H1 (cell line): ENCODE data around the gene TFRC. TPM values are rescaled to one million over a fixed set of nuclear protein-coding genes. Genes with fewer than 3 reads are reported as not detected.

Experiments
- CTCF ChIA-PET: fragments of 300-600 bp; sonication (Branson Sonifier 250); formaldehyde crosslinking; loops from one replicate; lab custom pipeline; 2021; ENCODE audit not compliant: partially characterized antibody; lab: Charles Lee
- POLR2A ChIA-PET: fragments of 300-600 bp; sonication (Branson Sonifier 250); formaldehyde crosslinking; loops from one replicate; lab custom pipeline; 2021; ENCODE audit warnings: inconsistent platforms; ENCODE audit not compliant: partially characterized antibody; lab: Charles Lee
- DNase-seq, 2 experiments: peaks; one replicate each; pipeline versions ENCODE4 v3.0.0 to v3.0.0-alpha.2; 2010 to 2022; ENCODE audit warnings: low spot score in 2 of 2, low read depth in 1 of 2, mixed read lengths in 1 of 2
- FAIRE-seq: peaks from 2 replicates; lab custom pipeline; 2011; peaks lifted over from hg19 to GRCh38; lab: Jason Lieb, UNC
- H2AFZ ChIP-seq: 2 replicates; pipeline ENCODE4 v1.8.1; 2012; ENCODE audit warnings: low read length, inconsistent platforms
- H2AK5ac ChIP-seq: 2 replicates; pipeline ENCODE4 v1.6.1; 2013; ENCODE audit warnings: low read depth, low read length
- H2BK120ac ChIP-seq: replicated peaks from 2 replicates; pipeline ENCODE3; 2013; ENCODE audit warnings: low read depth, low read length, inconsistent platforms
- H2BK12ac ChIP-seq: 2 replicates; pipeline ENCODE4 v1.6.1; 2013; ENCODE audit warnings: low read depth, low read length
- H2BK15ac ChIP-seq: 2 replicates; pipeline ENCODE4 v1.6.1; 2013; ENCODE audit warnings: low read length
- H2BK20ac ChIP-seq: 2 replicates; pipeline ENCODE4 v1.6.1; 2013; ENCODE audit warnings: low read length
- H2BK5ac ChIP-seq: 2 replicates; pipeline ENCODE4 v1.6.1; 2013; ENCODE audit warnings: low read depth, low read length
- H3K14ac ChIP-seq: 2 replicates; pipeline ENCODE4 v1.6.1; 2013; ENCODE audit warnings: inconsistent platforms; ENCODE audit not compliant: insufficient read length
- H3K18ac ChIP-seq: 2 replicates; pipeline ENCODE4 v1.6.1; 2013; ENCODE audit warnings: low read length; ENCODE audit errors: extremely low read depth
- H3K23ac ChIP-seq: 2 replicates; pipeline ENCODE4 v1.6.1; 2013; ENCODE audit warnings: inconsistent platforms; ENCODE audit not compliant: insufficient read length
- H3K23me2 ChIP-seq: 2 replicates; pipeline ENCODE4 v1.6.1; 2013; ENCODE audit warnings: low read depth, low read length
- H3K27ac ChIP-seq: 2 replicates; pipeline ENCODE4 v1.6.1; 2011; ENCODE audit warnings: low read depth, low read length, inconsistent platforms
- H3K27me3 ChIP-seq, 4 experiments: replicated peaks in 1 of 4; 1 replicate in 1 of 4; 2 replicates in 3 of 4; pipeline versions ENCODE4 v1.6.1 to v1.8.1; 2011 to 2013; ENCODE audit warnings: low read length in 3 of 4, mild to moderate bottlenecking in 3 of 4, inconsistent platforms in 2 of 4, mixed read lengths in 2 of 4, moderate library complexity in 1 of 4; ENCODE audit not compliant: control insufficient read depth in 3 of 4, insufficient read depth in 3 of 4; ENCODE audit errors: extremely low read depth in 1 of 4
- H3K36me3 ChIP-seq, 4 experiments: 2 replicates each; pipeline versions ENCODE4 v1.6.1 to v1.8.1; 2011 to 2013; ENCODE audit warnings: mild to moderate bottlenecking in 4 of 4, low read length in 3 of 4, moderate library complexity in 2 of 4, control low read depth in 1 of 4, inconsistent platforms in 1 of 4; ENCODE audit not compliant: insufficient read depth in 4 of 4, control insufficient read depth in 2 of 4
- H3K4ac ChIP-seq: replicated peaks from 2 replicates; pipeline ENCODE3; 2013; ENCODE audit warnings: low read length, low read depth, mixed read lengths, inconsistent platforms; ENCODE audit not compliant: insufficient read length
- H3K4me1 ChIP-seq, 4 experiments: replicated peaks in 1 of 4; 1 replicate in 1 of 4; 2 replicates in 3 of 4; pipeline versions ENCODE4 v1.6.1 to v1.8.1; 2011 to 2013; ENCODE audit warnings: low read length in 3 of 4, inconsistent platforms in 2 of 4, mixed read lengths in 1 of 4; ENCODE audit not compliant: insufficient read depth in 4 of 4, control insufficient read depth in 3 of 4
- H3K4me2 ChIP-seq, 2 experiments: 2 replicates each; pipeline versions ENCODE4 v1.6.1 to v1.8.1; 2011 to 2013; ENCODE audit warnings: low read depth in 2 of 2, low read length in 2 of 2, control low read depth in 1 of 2, inconsistent platforms in 1 of 2, mild to moderate bottlenecking in 1 of 2; ENCODE audit not compliant: insufficient read depth in 1 of 2
- H3K4me3 ChIP-seq, 4 experiments: fragments of 200-600, 300-600 bp in 1 of 4; sonication (generic), shearing (Covaris generic), sonication (Bioruptor Twin) in 1 of 4; 2 replicates each; pipeline versions ENCODE4 v1.5.1 to v1.8.1; 2011 to 2016; ENCODE audit warnings: low read length in 4 of 4, low read depth in 3 of 4, control low read depth in 2 of 4, inconsistent platforms in 2 of 4, mild to moderate bottlenecking in 2 of 4, mixed read lengths in 1 of 4, moderate library complexity in 1 of 4; ENCODE audit not compliant: insufficient read depth in 2 of 4; ENCODE audit errors: extremely low read depth in 1 of 4
- H3K56ac ChIP-seq: replicated peaks from 2 replicates; pipeline ENCODE3; 2013; ENCODE audit warnings: low read depth, mild to moderate bottlenecking, mixed read lengths, low read length, inconsistent platforms; ENCODE audit not compliant: insufficient read length
- H3K79me1 ChIP-seq: 2 replicates; pipeline ENCODE4 v1.6.1; 2013; ENCODE audit warnings: low read depth, low read length, control low read depth
- H3K79me2 ChIP-seq, 2 experiments: 2 replicates each; pipeline versions ENCODE4 v1.6.1 to v1.8.1; 2012 to 2013; ENCODE audit warnings: low read length in 2 of 2, mild to moderate bottlenecking in 2 of 2, inconsistent platforms in 1 of 2; ENCODE audit not compliant: insufficient read depth in 2 of 2, control insufficient read depth in 1 of 2
- H3K9ac ChIP-seq, 4 experiments: replicated peaks in 1 of 4; 1 replicate in 1 of 4; 2 replicates in 3 of 4; pipeline versions ENCODE4 v1.6.1 to v1.8.1; 2011 to 2013; ENCODE audit warnings: low read depth in 3 of 4, low read length in 3 of 4, control low read depth in 2 of 4, mild to moderate bottlenecking in 2 of 4, moderate library complexity in 2 of 4, inconsistent platforms in 1 of 4; ENCODE audit errors: extremely low read depth in 1 of 4
- H3K9me3 ChIP-seq, 2 experiments: 2 replicates each; pipeline versions ENCODE4 v1.6.1 to v1.8.1; 2012 to 2013; ENCODE audit warnings: mild to moderate bottlenecking in 2 of 2, moderate library complexity in 2 of 2, control low read depth in 1 of 2, inconsistent platforms in 1 of 2, low read depth in 1 of 2, low read length in 1 of 2, mixed read lengths in 1 of 2; ENCODE audit not compliant: insufficient read depth in 2 of 2
- H4K20me1 ChIP-seq, 2 experiments: replicated peaks in 1 of 2; 2 replicates each; pipeline versions ENCODE3 to v1.8.1; 2011 to 2013; ENCODE audit warnings: inconsistent platforms in 2 of 2, low read length in 2 of 2, mild to moderate bottlenecking in 1 of 2; ENCODE audit not compliant: insufficient read depth in 2 of 2, control insufficient read depth in 1 of 2
- H4K5ac ChIP-seq: 2 replicates; pipeline ENCODE4 v1.6.1; 2013; ENCODE audit warnings: low read length, low read depth, mixed read lengths, inconsistent platforms; ENCODE audit not compliant: insufficient read length
- H4K8ac ChIP-seq: 2 replicates; pipeline ENCODE4 v1.8.0; 2013; ENCODE audit warnings: mild to moderate bottlenecking, moderate library complexity, low read length, inconsistent platforms; ENCODE audit not compliant: insufficient read depth; ENCODE audit errors: extremely low read depth
- H4K91ac ChIP-seq: replicated peaks from 2 replicates; pipeline ENCODE3; 2013; ENCODE audit warnings: low read length, mixed read lengths, inconsistent platforms; ENCODE audit not compliant: insufficient read length
- ATF2 ChIP-seq: IDR thresholded peaks from 2 replicates; pipeline ENCODE4 v1.6.1; 2012; ENCODE audit warnings: low read length, inconsistent platforms
- KDM5A ChIP-seq: fragments of 200-600 bp; IDR thresholded peaks from 2 replicates; pipeline ENCODE4 v1.7.1; 2012; ENCODE audit warnings: mild to moderate bottlenecking, low read length, inconsistent platforms, mixed read lengths
- MAFK ChIP-seq: IDR thresholded peaks from 2 replicates; pipeline ENCODE4 v1.6.1; 2012; ENCODE audit warnings: low read depth, mild to moderate bottlenecking, improper control_type of control experiment, low read length
- MAX ChIP-seq: IDR thresholded peaks from 2 replicates; pipeline ENCODE4 v1.6.1; 2012; ENCODE audit warnings: inconsistent platforms
- NANOG ChIP-seq: IDR thresholded peaks from 2 replicates; pipeline ENCODE4 v1.6.1; 2011; ENCODE audit warnings: low read length, low read depth, mild to moderate bottlenecking, inconsistent platforms; ENCODE audit not compliant: insufficient read depth, poor library complexity, severe bottlenecking
- SIN3A ChIP-seq, 2 experiments: IDR thresholded peaks in 1 of 2; conservative IDR thresholded peaks in 1 of 2; 2 replicates each; pipeline ENCODE4 v1.6.1; 2011 to 2012; ENCODE audit warnings: low read length in 2 of 2, improper control_type of control experiment in 1 of 2, low read depth in 1 of 2, mild to moderate bottlenecking in 1 of 2
- SIRT6 ChIP-seq: IDR thresholded peaks from one replicate; pipeline ENCODE4 v1.7.1; 2012; ENCODE audit warnings: low read length, inconsistent platforms
- SIX5 ChIP-seq: IDR thresholded peaks from 2 replicates; pipeline ENCODE4 v1.6.1; 2011; ENCODE audit warnings: mild to moderate bottlenecking, low read depth, low read length
- SP1 ChIP-seq: IDR thresholded peaks from 2 replicates; pipeline ENCODE4 v1.6.1; 2011; ENCODE audit warnings: low read depth, low read length
- SRF ChIP-seq: IDR thresholded peaks from 2 replicates; pipeline ENCODE4 v1.6.1; 2011; ENCODE audit warnings: mild to moderate bottlenecking, low read depth, low read length, moderate library complexity
- SUZ12 ChIP-seq: fragments of 200-600 bp; sonication (generic); IDR thresholded peaks from 2 replicates; pipeline ENCODE4 v1.6.1; 2012; ENCODE audit warnings: mild to moderate bottlenecking, inconsistent platforms, low read length, moderate library complexity, mixed read lengths
- TAF7 ChIP-seq: optimal IDR thresholded peaks from 2 replicates; pipeline ENCODE3; 2011; ENCODE audit warnings: low read depth, mild to moderate bottlenecking, inconsistent platforms, low read length, moderate library complexity, borderline replicate concordance
- WGBS, 2 experiments: shearing (Covaris generic) in 1 of 2; methylation state at CpG; one replicate each; pipeline versions ENCODE4 v1.1.6 to v1.1.7; 2013 to 2015; ENCODE audit warnings: low lambda C conversion rate in 2 of 2, mixed read lengths in 2 of 2, inconsistent platforms in 1 of 2, low coverage in 1 of 2, missing lambda C conversion rate in 1 of 2; ENCODE audit not compliant: insufficient replicate concordance in 2 of 2, insufficient coverage in 1 of 2, insufficient read length in 1 of 2; ENCODE audit errors: extremely low coverage in 1 of 2, missing lambda C conversion rate in 1 of 2; 5-methylcytosine and 5-hydroxymethylcytosine counted together
- polyA plus RNA-seq, 7 experiments: library from polyadenylated mRNA; depleted of rRNA in 3 of 7; stranded (reverse) in 5 of 7; unstranded in 2 of 7; fragments of >200 nt in 5 of 7; fragments of 200-250 nt in 2 of 7; gene quantifications; 1 replicate in 5 of 7; 2 replicates in 1 of 7; 4 replicates in 1 of 7; pipeline versions ENCODE4 v1.2.1 to v1.2.3, GENCODE V29; 2011 to 2013; ENCODE audit warnings: missing spikeins in 2 of 7, mixed read lengths in 2 of 7
- total RNA-seq: library from RNA; stranded (reverse); fragmentation: NEBNext Ultra II Directional; extraction: Animal tissue kit (Norgen Biotek cat#: 25700); gene quantifications from 2 replicates; pipeline ENCODE4 v1.2.1, GENCODE V29; 2021

Gene TFRC
- total and polyA plus RNA-seq, 2 of the 8 experiments (the other 6 are each of a cell fraction or from before 2014, with no cell fraction given): 67.3 to 161 TPM

- no peak overlapping the region for H3K14ac ChIP-seq
- no peaks in the 10 kb centered on the region for H3K27me3 ChIP-seq
- H4K20me1 ChIP-seq: no peaks in the 10 kb centered on the region
- DNase-seq (no peak), FAIRE-seq (no peak)
- H3K4me3 ChIP-seq: no peak overlapping the region
- peaks cover 10 to 12% of the 10 kb centered on the region in 2 experiments; a peak in 3 of 4 replicates for H3K9me3 ChIP-seq
- no peaks in the 10 kb centered on the region for H3K23me2 ChIP-seq
- H2AFZ ChIP-seq: no peak overlapping the region
- no peak overlapping the region for H4K5ac ChIP-seq
- H2BK20ac ChIP-seq: no peak overlapping the region
- no peak overlapping the region for H3K18ac ChIP-seq
- no peak overlapping the region for H4K91ac ChIP-seq
- no peaks in the 10 kb centered on the region for H3K79me1 ChIP-seq
- no peak overlapping the region for H2BK5ac ChIP-seq
- H2BK15ac ChIP-seq: no peak overlapping the region
- no peak overlapping the region for H3K56ac ChIP-seq
- H3K36me3 ChIP-seq: no peaks in the 10 kb centered on the region
- H3K4me2 ChIP-seq: no peak overlapping the region
- no peak overlapping the region for H3K9ac ChIP-seq
- 86% methylated on average over 11 of the region's 11 CpGs; no CpG with 5 or more reads in 1 of the 2 experiments for WGBS, 2 experiments
- H3K23ac ChIP-seq: no peak overlapping the region
- no peak overlapping the region for H2BK12ac ChIP-seq
- H3K4me1 ChIP-seq: no peaks in the 10 kb centered on the region
- H3K4ac ChIP-seq: no peak overlapping the region
- ChIA-PET POLR2A (no interaction called here), CTCF (interaction anchor here (1.1 kb wide), 1 partner anchor 30 kb away, joined by 5 read pairs; no protein-coding TSS in a partner anchor)
- no peak overlapping the region for H3K27ac ChIP-seq
- H2BK120ac ChIP-seq: no peak overlapping the region
- H2AK5ac ChIP-seq: no peak overlapping the region
- no peaks in the 10 kb centered on the region for H3K79me2 ChIP-seq
- no peak overlapping the region for H4K8ac ChIP-seq
- TF ChIP-seq KDM5A (no peak), ATF2 (no peak), SIRT6 (no peak), MAFK (no peak), SP1 (no peak), MAX (no peak), TAF7 (no peak), NANOG (no peak), SIX5 (no peak), SRF (no peak), SUZ12 (no peak), SIN3A (conservative IDR thresholded peaks at IDR 0.05 in 1 of 2, IDR thresholded peaks at IDR 0.05 in 1 of 2; ENCODE audit: low read depth in 1 of 2, low read length in 2 of 2) (no peak)
Observed at GRCh38 chr3:196007744-196008335, 74.0 kb downstream of the TFRC start.
